OCI-LY3 (cell line): Measurements from ENCODE around the gene ENOX2.

ENCODE experiments used
- H2AFZ ChIP-seq: fragments of 200-600, 300-600 bp; shearing (Covaris generic); 2 replicates; pipeline ENCODE4 v1.6.0; 2014; ENCODE audit warnings: antibody characterized with exemption, low read depth, low read length
- H3K27ac ChIP-seq: fragments of 200-600, 300-600 bp; sonication (generic); 2 replicates; pipeline ENCODE4 v1.5.1; 2014; ENCODE audit warnings: mild to moderate bottlenecking, low read length, moderate library complexity, mixed read lengths
- H3K27me3 ChIP-seq: fragments of 200-600, 300-600 bp; sonication (generic); 2 replicates; pipeline ENCODE4 v1.6.1; 2014; ENCODE audit warnings: low read depth, low read length, mixed read lengths
- H3K36me3 ChIP-seq: fragments of 200-600, 300-600 bp; sonication (generic); replicated peaks from 2 replicates; pipeline ENCODE3; 2014; ENCODE audit warnings: low read depth, low read length, mixed read lengths
- H3K4me1 ChIP-seq: fragments of 300-600, 200-600 bp; sonication (generic); 2 replicates; pipeline ENCODE4 v1.6.1; 2014; ENCODE audit warnings: low read length, mixed read lengths
- H3K4me2 ChIP-seq: fragments of 200-600, 300-600 bp; sonication (generic); 2 replicates; pipeline ENCODE4 v1.6.1; 2014; ENCODE audit warnings: low read length, mixed read lengths
- H3K4me3 ChIP-seq: fragments of 300-600, 200-600 bp; sonication (generic); 2 replicates; pipeline ENCODE4 v1.5.1; 2014; ENCODE audit warnings: antibody characterized with exemption, mild to moderate bottlenecking, low read length, moderate library complexity
- H3K79me2 ChIP-seq: fragments of 300-600, 200-600 bp; shearing (Covaris generic); 2 replicates; pipeline ENCODE4 v1.6.1; 2014; ENCODE audit warnings: mild to moderate bottlenecking, low read length, mixed read lengths
- H3K9ac ChIP-seq: fragments of 300-600, 200-600 bp; shearing (Covaris generic); 2 replicates; pipeline ENCODE4 v1.6.0; 2014; ENCODE audit warnings: mild to moderate bottlenecking, low read length, moderate library complexity
- H3K9me3 ChIP-seq: fragments of 200-600, 300-600 bp; shearing (Covaris generic); 2 replicates; pipeline ENCODE4 v1.6.1; 2014; ENCODE audit warnings: low read length, mixed read lengths; ENCODE audit not compliant: insufficient read depth
- H4K20me1 ChIP-seq: fragments of 200-600, 300-600 bp; sonication (generic); 2 replicates; pipeline ENCODE4 v1.6.1; 2016; ENCODE audit warnings: low read length, mixed read lengths; ENCODE audit not compliant: insufficient read depth
- EZH2phosphoT487 ChIP-seq: fragments of 200-600 bp; shearing (Covaris generic); IDR thresholded peaks from 2 replicates; pipeline ENCODE4 v1.6.1; 2018; ENCODE audit warnings: antibody characterized with exemption, mixed run types, low read depth
- TF ChIP-seq, protein P1 (sequence below): fragments of 200-600, 300-600 bp; sonication (generic); IDR thresholded peaks from 2 replicates; pipeline ENCODE4 v1.5.1; 2014; ENCODE audit warnings: antibody characterized with exemption, low read length, low read depth

ENOX2 gene

DNA sequence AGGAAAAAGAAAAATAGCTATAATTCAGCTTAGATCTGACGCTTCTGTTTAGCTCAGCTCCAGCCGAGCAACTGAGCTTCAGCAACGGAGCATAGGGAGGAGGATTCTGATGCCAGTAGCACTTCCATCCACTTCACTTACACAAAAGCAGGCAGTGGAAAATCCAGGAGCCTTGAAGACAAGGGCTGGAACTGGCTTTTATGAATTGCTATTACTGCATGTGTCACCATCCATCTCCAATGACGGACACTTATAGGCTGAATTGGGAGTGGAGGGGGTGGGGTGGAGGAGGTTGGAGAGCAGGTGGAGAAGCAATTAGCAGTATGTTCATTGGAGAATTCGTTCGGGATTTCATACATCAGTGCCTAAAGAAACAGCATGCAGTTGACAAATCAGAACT lies 15.6 kb downstream of the ENOX2 start:
- TF ChIP-seq EZH2phosphoT487: no peak
- TF ChIP-seq, protein P1, sequence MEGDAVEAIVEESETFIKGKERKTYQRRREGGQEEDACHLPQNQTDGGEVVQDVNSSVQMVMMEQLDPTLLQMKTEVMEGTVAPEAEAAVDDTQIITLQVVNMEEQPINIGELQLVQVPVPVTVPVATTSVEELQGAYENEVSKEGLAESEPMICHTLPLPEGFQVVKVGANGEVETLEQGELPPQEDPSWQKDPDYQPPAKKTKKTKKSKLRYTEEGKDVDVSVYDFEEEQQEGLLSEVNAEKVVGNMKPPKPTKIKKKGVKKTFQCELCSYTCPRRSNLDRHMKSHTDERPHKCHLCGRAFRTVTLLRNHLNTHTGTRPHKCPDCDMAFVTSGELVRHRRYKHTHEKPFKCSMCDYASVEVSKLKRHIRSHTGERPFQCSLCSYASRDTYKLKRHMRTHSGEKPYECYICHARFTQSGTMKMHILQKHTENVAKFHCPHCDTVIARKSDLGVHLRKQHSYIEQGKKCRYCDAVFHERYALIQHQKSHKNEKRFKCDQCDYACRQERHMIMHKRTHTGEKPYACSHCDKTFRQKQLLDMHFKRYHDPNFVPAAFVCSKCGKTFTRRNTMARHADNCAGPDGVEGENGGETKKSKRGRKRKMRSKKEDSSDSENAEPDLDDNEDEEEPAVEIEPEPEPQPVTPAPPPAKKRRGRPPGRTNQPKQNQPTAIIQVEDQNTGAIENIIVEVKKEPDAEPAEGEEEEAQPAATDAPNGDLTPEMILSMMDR: no peak
- Histone ChIP-seq H3K36me3 (no peaks in the 10 kb centered on the region), H2AFZ (no peak overlapping the region), H3K4me1 (no peaks in the 10 kb centered on the region), H4K20me1 (no peaks in the 10 kb centered on the region), H3K4me3 (no peak overlapping the region), H3K9ac (no peak overlapping the region), H3K27me3 (no peaks in the 10 kb centered on the region), H3K27ac (no peak overlapping the region), H3K4me2 (no peak overlapping the region), H3K9me3 (no peaks in the 10 kb centered on the region), H3K79me2 (no peaks in the 10 kb centered on the region)

DNA sequence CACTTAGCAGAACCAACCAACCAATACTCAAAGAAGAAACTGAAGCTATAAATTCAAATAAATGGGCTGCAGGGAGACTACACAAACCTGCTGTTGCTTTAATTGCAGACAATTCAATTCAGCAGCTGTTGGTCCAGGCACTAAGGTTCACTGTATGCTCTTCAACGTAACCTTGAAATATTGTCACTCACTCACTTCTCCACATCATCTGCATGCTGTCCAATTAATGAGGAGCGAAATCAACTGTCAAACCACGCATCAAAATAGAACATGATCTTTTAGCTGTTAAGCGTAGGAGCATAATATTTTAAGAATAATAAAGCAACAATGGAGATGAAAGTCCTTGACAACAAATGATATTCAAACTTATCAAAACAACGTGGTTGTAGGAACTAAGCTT lies 17.0 kb downstream of the ENOX2 start:
- no peaks in the 10 kb centered on the region for H3K36me3 ChIP-seq
- no peaks in the 10 kb centered on the region for H3K79me2 ChIP-seq
- TF ChIP-seq, protein P1: no peak
- TF ChIP-seq EZH2phosphoT487: no peak
- H4K20me1 ChIP-seq: no peaks in the 10 kb centered on the region
- H3K27me3 ChIP-seq: no peaks in the 10 kb centered on the region
- H3K27ac ChIP-seq: no peak overlapping the region
- no peak overlapping the region for H3K4me3 ChIP-seq
- H2AFZ ChIP-seq: no peak overlapping the region
- no peak overlapping the region for H3K4me2 ChIP-seq
- H3K4me1 ChIP-seq: no peaks in the 10 kb centered on the region
- no peak overlapping the region for H3K9ac ChIP-seq
- H3K9me3 ChIP-seq: no peaks in the 10 kb centered on the region

DNA sequence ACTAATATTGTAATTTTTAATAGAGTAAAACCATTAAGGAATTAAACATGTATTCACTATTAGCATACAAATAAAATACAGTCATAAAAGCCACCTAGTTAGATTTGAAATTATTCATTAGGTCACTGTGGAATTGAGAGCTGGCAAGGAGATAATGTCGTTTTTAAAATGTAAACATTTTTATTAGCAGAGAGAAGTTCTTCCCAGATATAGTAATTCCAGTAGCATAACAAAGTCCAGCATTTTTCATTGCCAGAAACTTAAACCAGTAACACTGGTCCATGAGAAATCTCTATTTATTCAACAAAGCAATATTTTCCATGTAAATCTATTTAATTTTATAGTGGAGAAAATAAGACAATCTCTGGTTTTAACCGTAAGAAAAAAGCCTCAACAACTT lies 17.5 kb downstream of the ENOX2 start:
- Histone ChIP-seq H4K20me1 (no peaks in the 10 kb centered on the region), H3K4me2 (no peak overlapping the region), H3K27me3 (no peaks in the 10 kb centered on the region), H3K9ac (no peak overlapping the region), H3K4me1 (no peaks in the 10 kb centered on the region), H3K9me3 (no peaks in the 10 kb centered on the region), H3K79me2 (no peaks in the 10 kb centered on the region), H2AFZ (no peak overlapping the region), H3K36me3 (no peaks in the 10 kb centered on the region), H3K4me3 (no peak overlapping the region), H3K27ac (no peak overlapping the region)
- TF ChIP-seq, protein P1: no peak
- no peak for TF ChIP-seq EZH2phosphoT487

DNA sequence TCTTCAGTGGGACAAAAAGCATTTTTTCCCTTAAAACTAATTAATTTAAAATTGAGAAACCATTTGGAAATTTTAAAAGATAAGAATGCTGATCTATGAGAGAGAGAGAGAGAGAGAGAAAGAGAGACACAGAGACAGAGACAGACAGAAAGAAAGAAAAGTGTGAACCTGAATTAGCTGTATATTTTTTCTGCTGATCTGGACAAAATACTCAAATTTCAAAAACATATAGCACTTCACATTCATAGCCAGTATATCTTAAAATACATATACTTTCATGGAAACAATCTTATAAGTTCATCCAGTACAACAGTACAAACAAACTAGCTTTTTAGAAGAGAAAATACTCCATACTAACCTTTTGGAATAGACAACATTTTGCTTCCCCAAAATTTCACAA lies 18.4 kb downstream of the ENOX2 start:
- Histone ChIP-seq H3K4me3 (no peak overlapping the region), H3K9me3 (no peaks in the 10 kb centered on the region), H3K79me2 (no peaks in the 10 kb centered on the region), H3K36me3 (no peaks in the 10 kb centered on the region), H3K27me3 (no peaks in the 10 kb centered on the region), H3K4me1 (no peaks in the 10 kb centered on the region), H3K9ac (no peak overlapping the region), H2AFZ (no peak overlapping the region), H3K27ac (no peak overlapping the region), H3K4me2 (no peak overlapping the region), H4K20me1 (no peaks in the 10 kb centered on the region)
- TF ChIP-seq EZH2phosphoT487: no peak
- TF ChIP-seq, protein P1: no peak
